ENCODE data around the gene PLXNA1. TPM values are rescaled to one million over a fixed set of nuclear protein-coding genes. Genes with fewer than 3 reads are reported as not detected.

Gene PLXNA1
- total and polyA plus RNA-seq, 12 donors, result 14.3 to 29.7 (median 24.1) TPM

- H3K4me1 ChIP-seq, result peaks cover 12 to 49% (median 42%) of the 10 kb centered on the region in 9 donors
Observed at GRCh38 chr3:126936853-126937425, 46.0 kb upstream of the PLXNA1 start.

GRCh38 chr3:126937533-126937932 lies 45.4 kb upstream of the PLXNA1 start:
- 94 to 95% methylated on average over 2 of the region's 2 CpGs for WGBS, 2 donors
- no peak overlapping the region for H3K4me3 ChIP-seq
- intact Hi-C loops (cut with DNase I), result no loop called here
- DNase-seq (no peak), ATAC-seq (no peak)
- H3K9me3 ChIP-seq, result no peaks in the 10 kb centered on the region
- no peak overlapping the region for H3K27ac ChIP-seq
- peaks cover 9 to 43% (median 36%) of the 10 kb centered on the region in 9 donors for H3K4me1 ChIP-seq
- TF ChIP-seq CTCF (IDR thresholded peaks at IDR 0.05), result no peak
- no peaks in the 10 kb centered on the region for H3K36me3 ChIP-seq
- H3K27me3 ChIP-seq, result peaks cover 0 to 2% (median 0%) of the 10 kb centered on the region in 7 donors

More at GRCh38 chr3:126936853-126937425, 46.0 kb upstream of the PLXNA1 start:
- Histone ChIP-seq H3K4me3 (no peak overlapping the region), H3K27ac (no peak overlapping the region), H3K9me3 (no peaks in the 10 kb centered on the region), H3K36me3 (no peaks in the 10 kb centered on the region), H3K27me3 (peaks cover 0 to 3% (median 0%) of the 10 kb centered on the region in 7 donors)
- ATAC-seq (no peak), DNase-seq (no peak)
- intact Hi-C loops (cut with DNase I), result no loop called here
- TF ChIP-seq CTCF (IDR thresholded peaks at IDR 0.05), result no peak
- WGBS, 2 donors, result 82% methylated on average over 6 of the region's 6 CpGs

- H3K27ac ChIP-seq, result no peak overlapping the region
- DNase-seq (peak in 1 of 2 donors; percentile 59), ATAC-seq (peak in 7 of 8 donors; percentile 23 to 65 (median 52))
Observed at GRCh38 chr3:126937973-126938372, 44.9 kb upstream of the PLXNA1 start.

More at GRCh38 chr3:126937973-126938372, 44.9 kb upstream of the PLXNA1 start:
- H3K4me1 ChIP-seq, result peaks cover 6 to 38% (median 32%) of the 10 kb centered on the region in 9 donors
- H3K9me3 ChIP-seq, result no peaks in the 10 kb centered on the region
- H3K36me3 ChIP-seq, result no peaks in the 10 kb centered on the region
- 24 to 35% methylated on average over 7 of the region's 7 CpGs for WGBS, 2 donors
- H3K4me3 ChIP-seq, result no peak overlapping the region
- intact Hi-C loops (cut with DNase I), result no loop called here
- TF ChIP-seq CTCF (IDR thresholded peaks at IDR 0.05), result no peak
- no peaks in the 10 kb centered on the region for H3K27me3 ChIP-seq

Data from heart right ventricle (tissue), 16 donors.